NT2/D1 (cell line): ENCODE data around the gene DOCK9.

ENCODE experiments used
- DNase-seq: peaks from one replicate; pipeline ENCODE4 v3.0.0-alpha.2; 2011; ENCODE audit warnings: low read depth, low spot score
- H3K27me3 ChIP-seq: 2 replicates; pipeline ENCODE4 v1.6.0; 2011; ENCODE audit warnings: mild to moderate bottlenecking; ENCODE audit not compliant: insufficient read length, insufficient read depth
- H3K36me3 ChIP-seq: 2 replicates; pipeline ENCODE4 v1.6.1; 2011; ENCODE audit warnings: mild to moderate bottlenecking, low read length, mixed read lengths; ENCODE audit not compliant: insufficient read depth, insufficient read length
- H3K4me1 ChIP-seq: 2 replicates; pipeline ENCODE4 v1.5.1; 2011; ENCODE audit not compliant: insufficient read depth, insufficient read length
- H3K4me3 ChIP-seq: 2 replicates; pipeline ENCODE4 v1.5.1; 2011; ENCODE audit warnings: low read depth; ENCODE audit not compliant: insufficient read length
- H3K9ac ChIP-seq: 2 replicates; pipeline ENCODE4 v1.6.0; 2011; ENCODE audit warnings: low read depth; ENCODE audit not compliant: insufficient read length
- H3K9me3 ChIP-seq: 2 replicates; pipeline ENCODE4 v1.5.1; 2011; ENCODE audit warnings: mild to moderate bottlenecking, low read length; ENCODE audit not compliant: insufficient read depth
- SUZ12 ChIP-seq: IDR thresholded peaks from 2 replicates; pipeline ENCODE4 v1.6.1; 2011; ENCODE audit not compliant: insufficient read length, insufficient read depth; ENCODE audit errors: extremely low read depth
- YY1 ChIP-seq: IDR thresholded peaks from 2 replicates; pipeline ENCODE4 v1.6.1; 2011; ENCODE audit not compliant: insufficient read length, insufficient read depth
- ZNF274 ChIP-seq: IDR thresholded peaks from 2 replicates; pipeline ENCODE4 v1.6.1; 2011; ENCODE audit warnings: mild to moderate bottlenecking, low read depth, low read length

Gene DOCK9

GRCh38 chr13:98944336-98944735 is 33.5 kb downstream of the DOCK9 start:
- Histone ChIP-seq H3K4me3 (no peak overlapping the region), H3K9ac (no peak overlapping the region)
- TF ChIP-seq YY1 = no peak
- TF ChIP-seq SUZ12 = no peak
- TF ChIP-seq ZNF274 = no peak

GRCh38 chr13:98942997-98943396 is 34.9 kb downstream of the DOCK9 start:
- H3K4me3 ChIP-seq = no peak overlapping the region
- H3K9ac ChIP-seq = no peak overlapping the region
- H3K4me1 ChIP-seq = no peaks in the 10 kb centered on the region
- no peaks in the 10 kb centered on the region for H3K27me3 ChIP-seq
- TF ChIP-seq SUZ12 (no peak), YY1 (no peak), ZNF274 (no peak)
- H3K9me3 ChIP-seq = no peaks in the 10 kb centered on the region
- H3K36me3 ChIP-seq = no peaks in the 10 kb centered on the region
- DNase-seq = no peak

More at GRCh38 chr13:98944336-98944735, 33.5 kb downstream of the DOCK9 start:
- Histone ChIP-seq H3K9me3 (no peaks in the 10 kb centered on the region), H3K4me1 (no peaks in the 10 kb centered on the region), H3K36me3 (no peaks in the 10 kb centered on the region), H3K27me3 (no peaks in the 10 kb centered on the region)
- DNase-seq = no peak

- TF ChIP-seq ZNF274 = no peak
- TF ChIP-seq SUZ12 = no peak
- no peak for TF ChIP-seq YY1
- Histone ChIP-seq H3K27me3 (no peaks in the 10 kb centered on the region), H3K4me3 (no peak overlapping the region)
Observed at GRCh38 chr13:98942485-98942884, 35.4 kb downstream of the DOCK9 start.

GRCh38 chr13:98941536-98941935 is 36.3 kb downstream of the DOCK9 start:
- no peak overlapping the region for H3K4me3 ChIP-seq
- no peaks in the 10 kb centered on the region for H3K4me1 ChIP-seq
- DNase-seq = no peak
- no peak overlapping the region for H3K9ac ChIP-seq
- no peaks in the 10 kb centered on the region for H3K36me3 ChIP-seq
- TF ChIP-seq ZNF274 (no peak), SUZ12 (no peak), YY1 (no peak)
- no peaks in the 10 kb centered on the region for H3K27me3 ChIP-seq
- H3K9me3 ChIP-seq = no peaks in the 10 kb centered on the region

More at GRCh38 chr13:98942485-98942884, 35.4 kb downstream of the DOCK9 start:
- no peak for DNase-seq
- Histone ChIP-seq H3K9ac (no peak overlapping the region), H3K4me1 (no peaks in the 10 kb centered on the region), H3K36me3 (no peaks in the 10 kb centered on the region), H3K9me3 (no peaks in the 10 kb centered on the region)

GRCh38 chr13:98941126-98941525 is 36.7 kb downstream of the DOCK9 start:
- Histone ChIP-seq H3K36me3 (no peaks in the 10 kb centered on the region), H3K27me3 (no peaks in the 10 kb centered on the region), H3K9ac (no peak overlapping the region), H3K4me3 (no peak overlapping the region), H3K4me1 (no peaks in the 10 kb centered on the region), H3K9me3 (no peaks in the 10 kb centered on the region)
- no peak for DNase-seq
- no peak for TF ChIP-seq SUZ12
- TF ChIP-seq YY1 = no peak
- TF ChIP-seq ZNF274 = no peak

- Histone ChIP-seq H3K4me3 (no peak overlapping the region), H3K9ac (no peak overlapping the region), H3K9me3 (no peaks in the 10 kb centered on the region), H3K4me1 (no peaks in the 10 kb centered on the region), H3K36me3 (no peaks in the 10 kb centered on the region), H3K27me3 (no peaks in the 10 kb centered on the region)
- DNase-seq = no peak
- TF ChIP-seq ZNF274 = no peak
- TF ChIP-seq SUZ12 = no peak
- TF ChIP-seq YY1 = no peak
Observed at GRCh38 chr13:98940325-98941001, 37.4 kb downstream of the DOCK9 start.

GRCh38 chr13:98939660-98940191 is 38.1 kb downstream of the DOCK9 start:
- H3K9ac ChIP-seq = no peak overlapping the region
- H3K9me3 ChIP-seq = peaks cover 2% of the 10 kb centered on the region; the same call in 1 of the 2 replicates
- no peaks in the 10 kb centered on the region for H3K36me3 ChIP-seq
- no peak for DNase-seq
- H3K4me3 ChIP-seq = no peak overlapping the region
- H3K27me3 ChIP-seq = no peaks in the 10 kb centered on the region
- H3K4me1 ChIP-seq = no peaks in the 10 kb centered on the region
- TF ChIP-seq ZNF274 (no peak), SUZ12 (no peak), YY1 (no peak)
